ENCODE results near the gene CHDH.

CHDH gene

GRCh38 chr3:53807117-53807810 is 39.0 kb downstream of the CHDH start:
- no peak for DNase-seq

GRCh38 chr3:53806182-53807116 is 39.8 kb downstream of the CHDH start:
- peak; percentile 85 for DNase-seq

GRCh38 chr3:53805463-53806159 is 40.6 kb downstream of the CHDH start:
- no peak for DNase-seq

- peak; percentile 92 for DNase-seq
These were observed 41.3 kb downstream of the CHDH start for GRCh38 chr3:53804697-53805462.

GRCh38 chr3:53803816-53804695 is 42.2 kb downstream of the CHDH start:
- peak; percentile 61 for DNase-seq

- no peak for DNase-seq
These were observed 42.9 kb downstream of the CHDH start for GRCh38 chr3:53803124-53803815.

- no peak for DNase-seq
These were observed 43.9 kb downstream of the CHDH start for GRCh38 chr3:53802256-53802880.

GRCh38 chr3:53801319-53801718 is 44.9 kb downstream of the CHDH start:
- DNase-seq, result no peak

GRCh38 chr3:53800041-53800906 is 45.9 kb downstream of the CHDH start:
- DNase-seq, result no peak

GRCh38 chr3:53799338-53799865 is 46.8 kb downstream of the CHDH start:
- peak; percentile 22 for DNase-seq

GRCh38 chr3:53798144-53798543 is 48.1 kb downstream of the CHDH start:
- DNase-seq, result no peak

- no peak for DNase-seq
These were observed 50.2 kb downstream of the CHDH start for GRCh38 chr3:53795789-53796560.

GRCh38 chr3:53795176-53795575 is 51.0 kb downstream of the CHDH start:
- DNase-seq, result no peak

GRCh38 chr3:53794597-53794996 is 51.6 kb downstream of the CHDH start:
- peak; percentile 50 for DNase-seq

- no peak for DNase-seq
These were observed 53.4 kb downstream of the CHDH start for GRCh38 chr3:53792866-53793265.

- no peak for DNase-seq
These were observed 54.9 kb downstream of the CHDH start for GRCh38 chr3:53791317-53791716.

GRCh38 chr3:53790470-53790869 is 55.7 kb downstream of the CHDH start:
- no peak for DNase-seq

- no peak for DNase-seq
These were observed 56.8 kb downstream of the CHDH start for GRCh38 chr3:53789459-53789858.
